Prostate gland (tissue), 2 donors: ENCODE data around the gene PTPRM. TPM values are rescaled to one million over a fixed set of nuclear protein-coding genes. Genes with fewer than 3 reads are reported as not detected.

Experiments used
- DNase-seq: peaks from one replicate; pipeline ENCODE4 v3.0.0-alpha.2; 2019; ENCODE audit warnings: low spot score
- H3K27ac ChIP-seq, 2 donors: fragments of 200-600 bp; sonication (generic); 2 replicates each; pipeline ENCODE4 v1.5.1; 2017 to 2019
- H3K27me3 ChIP-seq: fragments of 200-600 bp; sonication (generic); replicated peaks from 2 replicates; pipeline ENCODE4 v1.5.1; 2019; ENCODE audit not compliant: insufficient read depth
- H3K36me3 ChIP-seq, 2 donors: fragments of 200-600 bp; sonication (generic); 1 replicate in 1 of 2; 2 replicates in 1 of 2; pipeline versions ENCODE4 v1.5.1 to v1.8.1; 2017 to 2019
- H3K4me1 ChIP-seq: fragments of 200-600 bp; sonication (generic); replicated peaks from 2 replicates; pipeline ENCODE4 v1.5.1; 2019
- H3K4me3 ChIP-seq, 2 donors: fragments of 200-600 bp; sonication (generic); 2 replicates each; pipeline ENCODE4 v1.5.1; 2017 to 2019
- H3K9me3 ChIP-seq: fragments of 200-600 bp; sonication (generic); 2 replicates; pipeline ENCODE4 v1.5.1; 2017
- CTCF ChIP-seq, 4 experiments: fragments of 200-600 bp in 2 of 4; fragments of 450-650 bp in 2 of 4; sonication (generic) in 2 of 4; IDR thresholded peaks; 1 replicate in 3 of 4; 2 replicates in 1 of 4; pipeline ENCODE4 v1.5.1; 2016 to 2019; ENCODE audit warnings: antibody characterized with exemption in 4 of 4, mild to moderate bottlenecking in 2 of 4, moderate library complexity in 2 of 4
- POLR2A ChIP-seq: fragments of 450-650 bp; IDR thresholded peaks from one replicate; pipeline ENCODE4 v1.6.1; 2016; ENCODE audit warnings: antibody characterized with exemption, mild to moderate bottlenecking
- POLR2AphosphoS5 ChIP-seq: sonication (generic); formaldehyde crosslinking; IDR thresholded peaks from one replicate; pipeline ENCODE4 v1.6.1; 2017; ENCODE audit warnings: antibody characterized with exemption
- WGBS: methylation state at CpG from one replicate; pipeline ENCODE4 v1.1.5; 2018; 5-methylcytosine and 5-hydroxymethylcytosine counted together
- intact Hi-C: fragments of 100-400 bp; cut with DNase I; formaldehyde crosslinking; loops from one replicate; pipeline ENCODE4 v1.14.2; 2022
- total RNA-seq, 2 donors: library from RNA; depleted of rRNA; stranded (reverse); fragments of >200 nt; gene quantifications; one replicate each; pipeline ENCODE4 v1.1.0, GENCODE V29; 2016

Gene PTPRM
- total RNA-seq, 2 donors from 2014 or later, result 32.9 to 92.6 TPM

- Histone ChIP-seq H3K4me1 (no peaks in the 10 kb centered on the region), H3K4me3 (no peak overlapping the region), H3K27me3 (no peaks in the 10 kb centered on the region), H3K27ac (no peak overlapping the region), H3K36me3 (no peaks in the 10 kb centered on the region), H3K9me3 (no peaks in the 10 kb centered on the region)
- no peak for TF ChIP-seq POLR2A
- no peak for TF ChIP-seq CTCF (IDR thresholded peaks at IDR 0.05)
- no peak for TF ChIP-seq POLR2AphosphoS5
- intact Hi-C loops, result no loop called here
- DNase-seq, result no peak
Measured at GRCh38 chr18:8029061-8029460, 461.9 kb downstream of the PTPRM start.

GRCh38 chr18:8029731-8030130 is 462.6 kb downstream of the PTPRM start:
- Histone ChIP-seq H3K9me3 (no peaks in the 10 kb centered on the region), H3K36me3 (no peaks in the 10 kb centered on the region), H3K27ac (no peak overlapping the region), H3K4me1 (no peaks in the 10 kb centered on the region), H3K4me3 (no peak overlapping the region), H3K27me3 (no peaks in the 10 kb centered on the region)
- DNase-seq, result no peak
- 99% methylated on average over 8 of the region's 8 CpGs for WGBS
- TF ChIP-seq POLR2A, result no peak
- TF ChIP-seq POLR2AphosphoS5, result no peak
- no peak for TF ChIP-seq CTCF (IDR thresholded peaks at IDR 0.05)
- intact Hi-C loops, result no loop called here

GRCh38 chr18:8030201-8030600 is 463.1 kb downstream of the PTPRM start:
- H3K27ac ChIP-seq, result no peak overlapping the region
- DNase-seq, result no peak
- H3K27me3 ChIP-seq, result no peaks in the 10 kb centered on the region
- no peaks in the 10 kb centered on the region for H3K9me3 ChIP-seq
- no peaks in the 10 kb centered on the region for H3K36me3 ChIP-seq
- TF ChIP-seq CTCF (IDR thresholded peaks at IDR 0.05) (no peak), POLR2A (no peak), POLR2AphosphoS5 (no peak)
- H3K4me1 ChIP-seq, result no peaks in the 10 kb centered on the region
- intact Hi-C loops, result no loop called here
- H3K4me3 ChIP-seq, result no peak overlapping the region
- 96% methylated on average over 4 of the region's 4 CpGs for WGBS

- Histone ChIP-seq H3K9me3 (no peaks in the 10 kb centered on the region), H3K4me3 (no peak overlapping the region)
Measured at GRCh38 chr18:8031496-8031895, 464.4 kb downstream of the PTPRM start.

More at GRCh38 chr18:8031496-8031895, 464.4 kb downstream of the PTPRM start:
- intact Hi-C loops, result no loop called here
- DNase-seq, result no peak
- TF ChIP-seq POLR2AphosphoS5, result no peak
- no peak for TF ChIP-seq CTCF (IDR thresholded peaks at IDR 0.05)
- TF ChIP-seq POLR2A, result no peak
- Histone ChIP-seq H3K4me1 (no peaks in the 10 kb centered on the region), H3K36me3 (no peaks in the 10 kb centered on the region), H3K27ac (no peak overlapping the region), H3K27me3 (no peaks in the 10 kb centered on the region)
- whole genome bisulfite sequencing, result 77% methylated on average over 3 of the region's 3 CpGs
